ENCODE data around the gene ATP5F1B.

DNA sequence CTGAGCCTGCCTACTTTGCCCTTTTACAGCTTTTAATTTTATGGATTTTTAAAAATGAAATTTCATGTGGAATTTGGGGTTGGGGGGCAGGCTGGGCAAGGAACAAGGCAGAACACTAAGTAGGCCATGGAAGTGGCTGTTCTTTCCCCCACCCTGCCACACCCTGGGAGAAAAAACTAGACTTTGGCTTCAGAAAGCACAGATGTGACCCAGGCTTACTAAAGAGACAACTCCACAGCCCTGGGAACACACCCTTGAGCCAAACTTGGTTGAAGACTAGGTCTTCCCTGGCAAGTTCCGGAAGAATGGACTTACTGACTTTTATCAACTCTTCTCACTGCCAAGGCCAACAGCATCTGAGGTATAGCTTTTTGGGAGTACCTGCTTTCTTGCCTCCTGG, 56.0 kb downstream of the ATP5F1B start:
- TF ChIP-seq, protein P1, sequence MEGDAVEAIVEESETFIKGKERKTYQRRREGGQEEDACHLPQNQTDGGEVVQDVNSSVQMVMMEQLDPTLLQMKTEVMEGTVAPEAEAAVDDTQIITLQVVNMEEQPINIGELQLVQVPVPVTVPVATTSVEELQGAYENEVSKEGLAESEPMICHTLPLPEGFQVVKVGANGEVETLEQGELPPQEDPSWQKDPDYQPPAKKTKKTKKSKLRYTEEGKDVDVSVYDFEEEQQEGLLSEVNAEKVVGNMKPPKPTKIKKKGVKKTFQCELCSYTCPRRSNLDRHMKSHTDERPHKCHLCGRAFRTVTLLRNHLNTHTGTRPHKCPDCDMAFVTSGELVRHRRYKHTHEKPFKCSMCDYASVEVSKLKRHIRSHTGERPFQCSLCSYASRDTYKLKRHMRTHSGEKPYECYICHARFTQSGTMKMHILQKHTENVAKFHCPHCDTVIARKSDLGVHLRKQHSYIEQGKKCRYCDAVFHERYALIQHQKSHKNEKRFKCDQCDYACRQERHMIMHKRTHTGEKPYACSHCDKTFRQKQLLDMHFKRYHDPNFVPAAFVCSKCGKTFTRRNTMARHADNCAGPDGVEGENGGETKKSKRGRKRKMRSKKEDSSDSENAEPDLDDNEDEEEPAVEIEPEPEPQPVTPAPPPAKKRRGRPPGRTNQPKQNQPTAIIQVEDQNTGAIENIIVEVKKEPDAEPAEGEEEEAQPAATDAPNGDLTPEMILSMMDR (IDR thresholded peaks at IDR 0.05) = no peak
- no peak for TF ChIP-seq POLR2A (IDR thresholded peaks at IDR 0.05)

All from heart left ventricle (tissue), 13 donors.